Measurements from ENCODE around the gene CDC6. TPM values are rescaled to one million over a fixed set of nuclear protein-coding genes. Genes with fewer than 3 reads are reported as not detected.

Gene CDC6
- total and polyA plus RNA-seq, 2 of the 8 experiments (the other 6 are each of a cell fraction or from before 2014, with no cell fraction given), result 50.5 to 140 TPM

- Histone ChIP-seq H4K91ac (replicated peaks; ENCODE audit: insufficient read length, low read length) (no peak overlapping the region), H3K14ac (ENCODE audit: insufficient read length) (no peak overlapping the region), H3K23ac (ENCODE audit: insufficient read length) (no peak overlapping the region), H3K4me1 (replicated peaks in 1 of 4; ENCODE audit: control insufficient read depth in 3 of 4, insufficient read depth in 4 of 4, low read length in 3 of 4) (peaks cover 4 to 8% (median 7%) of the 10 kb centered on the region in 4 experiments; a peak in 6 of 7 replicates), H2BK15ac (ENCODE audit: low read length) (no peak overlapping the region), H3K79me1 (ENCODE audit: low read depth, low read length) (no peaks in the 10 kb centered on the region), H4K5ac (ENCODE audit: insufficient read length, low read depth, low read length) (no peak overlapping the region), H2BK20ac (ENCODE audit: low read length) (no peak overlapping the region), H2BK12ac (ENCODE audit: low read depth, low read length) (no peak overlapping the region), H3K18ac (ENCODE audit: extremely low read depth, low read length) (no peak overlapping the region), H2AK5ac (ENCODE audit: low read depth, low read length) (no peak overlapping the region), H4K20me1 (replicated peaks in 1 of 2; ENCODE audit: control insufficient read depth in 1 of 2, insufficient read depth in 2 of 2, low read length in 2 of 2) (peaks cover 16 to 31% of the 10 kb centered on the region in 2 experiments), H3K79me2 (ENCODE audit: control insufficient read depth in 1 of 2, insufficient read depth in 2 of 2, low read length in 2 of 2) (no peaks in the 10 kb centered on the region), H3K4ac (replicated peaks; ENCODE audit: insufficient read length, low read depth, low read length) (no peak overlapping the region), H2AFZ (ENCODE audit: low read length) (no peak overlapping the region), H3K27me3 (replicated peaks in 1 of 4; ENCODE audit: control insufficient read depth in 3 of 4, extremely low read depth in 1 of 4, insufficient read depth in 3 of 4, low read length in 3 of 4) (peaks cover 8 to 58% (median 37%) of the 10 kb centered on the region in 4 experiments), H2BK5ac (ENCODE audit: low read depth, low read length) (no peak overlapping the region), H4K8ac (ENCODE audit: extremely low read depth, insufficient read depth, low read length) (no peak overlapping the region), H2BK120ac (replicated peaks; ENCODE audit: low read depth, low read length) (no peak overlapping the region), H3K27ac (ENCODE audit: low read depth, low read length) (no peak overlapping the region), H3K36me3 (ENCODE audit: control insufficient read depth in 2 of 4, insufficient read depth in 4 of 4, low read length in 3 of 4) (no peaks in the 10 kb centered on the region), H3K9me3 (ENCODE audit: insufficient read depth in 2 of 2, low read depth in 1 of 2, low read length in 1 of 2) (no peaks in the 10 kb centered on the region), H3K4me3 (ENCODE audit: extremely low read depth in 1 of 4, insufficient read depth in 2 of 4, low read depth in 3 of 4, low read length in 4 of 4) (no peak overlapping the region), H3K23me2 (ENCODE audit: low read depth, low read length) (peaks cover 16% of the 10 kb centered on the region; the same call in 1 of the 2 replicates), H3K56ac (replicated peaks; ENCODE audit: insufficient read length, low read depth, low read length) (no peak overlapping the region), H3K9ac (replicated peaks in 1 of 4; ENCODE audit: extremely low read depth in 1 of 4, low read depth in 3 of 4, low read length in 3 of 4) (no peak overlapping the region), H3K4me2 (ENCODE audit: insufficient read depth in 1 of 2, low read depth in 2 of 2, low read length in 2 of 2) (no peak overlapping the region)
- ChIA-PET POLR2A (ENCODE audit: partially characterized antibody) (interaction anchor here (27.8 kb wide), 1 partner anchor 35 kb away, joined by 570 read pairs; the partner anchor contains the start of genes CDC6 and RARA), CTCF (ENCODE audit: partially characterized antibody) (interaction anchor here (30.8 kb wide), 1 partner anchor 20 kb away, joined by 1198 read pairs; the partner anchor contains the start of gene RARA)
- DNase-seq (ENCODE audit: low read depth in 1 of 2, low spot score in 2 of 2) (no peak), FAIRE-seq (no peak)
- 92% methylated on average over 5 of the region's 5 CpGs; no CpG with 5 or more reads in 1 of the 2 experiments for WGBS, 2 experiments (ENCODE audit: extremely low coverage in 1 of 2, insufficient coverage in 1 of 2, insufficient read length in 1 of 2, insufficient replicate concordance in 2 of 2, low coverage in 1 of 2, low lambda C conversion rate in 2 of 2, missing lambda C conversion rate in 1 of 2)
- TF ChIP-seq ASH2L (IDR thresholded peaks at IDR 0.05; ENCODE audit: low read length), result no peak
- TF ChIP-seq PHF8 (conservative IDR thresholded peaks at IDR 0.05; ENCODE audit: low read depth, low read length), result no peak
These were observed 50.4 kb downstream of the CDC6 start for GRCh38 chr17:40338058-40338457.
